Activated T-cell treated with anti-CD3 and anti-CD28 coated beads for 1 hour (primary cell): ENCODE data around the gene TRMT13.
"Not testable (repeated sequence)": the region's sequence is repeated elsewhere in the genome, so short reads cannot be mapped to it uniquely, and the experiment has no call there.

Experiments
- DNase-seq: peaks from one replicate; pipeline ENCODE4 v3.0.0-alpha.2; 2020; ENCODE audit warnings: low read depth

TRMT13 gene

GRCh38 chr1:100164216-100164615 lies 31.3 kb downstream of the TRMT13 start:
- DNase-seq: no peak

DNA sequence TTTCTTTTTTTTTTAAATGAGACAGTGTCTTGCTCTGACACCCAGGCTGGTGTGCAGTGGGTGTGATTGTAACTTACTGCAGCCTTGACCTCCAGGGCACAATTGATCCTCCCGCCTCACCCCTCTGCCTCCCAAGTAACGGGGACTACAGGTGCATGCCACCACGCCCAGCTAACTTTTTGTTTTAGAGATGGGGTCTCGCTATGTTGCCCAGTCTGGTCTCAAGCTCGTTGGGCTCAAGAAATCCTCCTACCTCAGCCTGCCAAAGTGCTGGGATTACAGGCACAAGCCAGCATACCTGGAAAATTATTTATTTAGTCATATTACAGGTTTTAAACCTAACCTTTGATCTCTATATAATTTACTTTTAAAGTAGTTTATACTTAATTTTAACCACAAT lies 31.7 kb downstream of the TRMT13 start:
- DNase-seq: no peak

GRCh38 chr1:100168051-100168450 lies 35.1 kb downstream of the TRMT13 start:
- no peak for DNase-seq

- no peak for DNase-seq
Measured at GRCh38 chr1:100177295-100178041, 44.5 kb downstream of the TRMT13 start.

DNA sequence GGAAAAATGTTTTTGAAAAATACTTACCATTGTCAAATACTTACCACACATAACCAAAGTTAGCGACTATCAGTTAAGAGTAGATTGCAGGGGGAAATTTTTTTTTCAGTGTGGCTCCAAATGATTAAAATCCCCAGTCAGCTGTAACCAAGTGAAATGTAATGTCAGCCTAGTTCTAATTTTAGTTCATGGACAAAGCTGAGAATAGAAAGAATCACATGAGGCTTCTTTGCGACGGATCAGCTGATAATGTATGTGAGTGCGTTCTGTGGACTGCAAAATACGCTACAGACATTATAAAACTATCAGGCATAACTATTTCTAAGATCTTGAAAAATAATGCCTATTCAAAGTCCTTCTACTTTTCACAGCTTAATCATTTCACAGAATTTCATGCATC lies 45.1 kb downstream of the TRMT13 start, which contains the start of gene LRRC39:
Gene LRRC39, minus strand, starts transcription at position 166 of the 400 bp plus-strand sequence. CDS start 9,740 bp downstream, outside the sequence.
- DNase-seq: no peak

- no peak for DNase-seq
Measured at GRCh38 chr1:100183370-100183769, 50.4 kb downstream of the TRMT13 start.

DNA sequence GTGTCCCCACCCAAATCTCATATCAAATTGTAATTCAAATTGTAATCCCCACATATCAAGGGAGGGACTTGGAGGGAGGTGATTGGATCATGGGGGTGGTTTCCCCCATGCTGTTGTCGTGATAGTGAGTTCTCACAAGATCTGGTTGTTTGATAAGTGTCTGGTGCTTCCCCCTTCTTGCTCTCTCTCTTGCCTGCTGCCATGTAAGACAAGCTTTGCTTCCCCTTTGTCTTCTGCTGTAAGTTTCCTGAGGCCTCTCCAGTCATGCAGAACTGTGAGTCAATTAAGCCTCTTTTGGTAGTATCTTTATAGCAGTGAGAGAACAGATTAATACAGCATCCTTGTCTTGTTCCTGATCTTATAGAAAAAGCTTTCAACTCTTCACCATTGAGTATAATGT lies 51.6 kb downstream of the TRMT13 start:
- no peak for DNase-seq

GRCh38 chr1:100187912-100188311 lies 54.9 kb downstream of the TRMT13 start:
- DNase-seq: no peak

- no peak for DNase-seq
Measured at GRCh38 chr1:100188617-100189016, 55.7 kb downstream of the TRMT13 start.

GRCh38 chr1:100198596-100198995 lies 65.6 kb downstream of the TRMT13 start:
- DNase-seq: no peak

DNA sequence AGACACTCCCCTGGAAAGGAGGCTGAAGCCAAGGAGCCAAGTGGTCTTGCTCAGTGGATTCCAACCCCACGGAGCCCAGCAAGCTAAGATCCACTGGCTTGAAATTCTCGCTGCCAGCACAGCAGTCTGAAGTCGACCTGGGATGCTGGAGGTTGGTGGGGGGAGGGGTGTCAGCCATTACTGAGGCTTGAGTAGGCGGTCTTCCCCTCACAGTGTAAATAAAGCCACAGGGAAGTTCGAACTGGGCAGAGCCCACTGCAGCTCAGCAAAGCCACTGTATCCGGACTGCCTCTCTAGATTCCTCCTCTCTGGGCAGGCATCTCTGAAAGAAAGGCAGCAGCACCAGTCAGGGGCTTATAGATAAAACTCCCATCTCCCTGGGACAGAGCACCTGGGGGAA lies 67.1 kb downstream of the TRMT13 start:
- DNase-seq: not testable (repeated sequence)
